MCF 10A (cell line): ENCODE data around the gene ZNF320. TPM values are rescaled to one million over a fixed set of nuclear protein-coding genes. Genes with fewer than 3 reads are reported as not detected.
"Not testable (repeated sequence)": the region's sequence is repeated elsewhere in the genome, so short reads cannot be mapped to it uniquely, and the experiment has no call there.

Experiments used
- BruUV-seq: library from RNA; stranded (reverse); fragments of 400-500 nt; replicated peaks from 2 replicates; lab custom pipeline; 2021; lab: Mats Ljungman, UMichigan
- CTCF ChIA-PET: fragments of 300-600 bp; sonication (Branson Sonifier 250); formaldehyde crosslinking; extraction: SDS; loops from one replicate; lab custom pipeline; 2021; ENCODE audit warnings: antibody characterized with exemption, inconsistent platforms; lab: Yijun Ruan, JAX
- POLR2A ChIA-PET: fragments of 300-600, 350-650 bp; sonication (Branson Sonifier 250); formaldehyde crosslinking; extraction: SDS; loops from one replicate; lab custom pipeline; 2020; ENCODE audit warnings: antibody characterized with exemption, inconsistent platforms; lab: Yijun Ruan, JAX
- DNase-seq: peaks from one replicate; pipeline ENCODE4 v3.0.0-alpha.2; 2018; ENCODE audit not compliant: unreplicated experiment
- H3K27ac Mint-ChIP-seq: one replicate; pipeline ENCODE4 v1.8.0; 2022; ENCODE audit warnings: mild to moderate bottlenecking, low read depth, mixed read lengths; ENCODE audit not compliant: unreplicated experiment
- H3K27me3 Mint-ChIP-seq: one replicate; pipeline ENCODE4 v1.8.0; 2022; ENCODE audit warnings: mixed read lengths; ENCODE audit not compliant: insufficient read depth, unreplicated experiment
- H3K36me3 Mint-ChIP-seq: one replicate; pipeline ENCODE4 v1.8.0; 2022; ENCODE audit warnings: mild to moderate bottlenecking, moderate library complexity, mixed read lengths; ENCODE audit not compliant: insufficient read depth, unreplicated experiment
- H3K4me1 Mint-ChIP-seq: one replicate; pipeline ENCODE4 v1.8.0; 2022; ENCODE audit warnings: mixed read lengths; ENCODE audit not compliant: insufficient read depth, unreplicated experiment
- H3K4me3 Mint-ChIP-seq: one replicate; pipeline ENCODE4 v1.8.0; 2022; ENCODE audit warnings: mild to moderate bottlenecking, moderate library complexity, mixed read lengths; ENCODE audit not compliant: unreplicated experiment
- H3K9me3 Mint-ChIP-seq: one replicate; pipeline ENCODE4 v1.8.0; 2022; ENCODE audit warnings: mixed read lengths; ENCODE audit not compliant: unreplicated experiment
- CTCF ChIP-seq: fragments of 200-600 bp; IDR thresholded peaks from one replicate; pipeline ENCODE4 v1.8.0; 2022; ENCODE audit warnings: antibody characterized with exemption, mild to moderate bottlenecking; ENCODE audit not compliant: unreplicated experiment
- intact Hi-C: fragments of 100-400 bp; cut with micrococcal nuclease; formaldehyde crosslinking; loops from 2 replicates; pipeline ENCODE4 v1.14.1; 2022
- total RNA-seq: library from RNA; stranded (reverse); gene quantifications from 2 replicates; pipeline ENCODE4 v1.2.3, GENCODE V29; 2022

Gene ZNF320
- total RNA-seq, 1 experiment from 2014 or later = 5.4 TPM

- intact Hi-C loops = loop anchor here (1.0 to 2.0 kb wide), 3 partner anchors 19 to 45 kb away; partner anchors contain the start of genes ZNF320, ZNF816 and ZNF888
- Mint-ChIP-seq H3K27me3 (no peaks in the 10 kb centered on the region), H3K4me1 (peaks cover 11% of the 10 kb centered on the region), H3K9me3 (peaks cover 7% of the 10 kb centered on the region), H3K4me3 (peak overlapping the region; percentile 80), H3K36me3 (no peaks in the 10 kb centered on the region), H3K27ac (peak overlapping the region; percentile 80)
- TSS peak; percentile 87 for BruUV-seq
- POLR2A ChIA-PET = interaction anchor here (0.8 kb wide), 1 partner anchor 160 kb away, joined by 5 read pairs; no protein-coding TSS in a partner anchor
- CTCF ChIA-PET = no interaction called here
- peak; percentile 28 for DNase-seq
- no peak for TF ChIP-seq CTCF
Measured at GRCh38 chr19:52941941-52942385, 44.5 kb upstream of the ZNF320 start.

- POLR2A ChIA-PET = interaction anchor here (0.8 to 1.7 kb wide), 3 partner anchors 17 to 161 kb away, joined by 3 to 10 read pairs (median 5); no protein-coding TSS in a partner anchor
- H3K9me3 Mint-ChIP-seq, DNase-seq, H3K36me3 Mint-ChIP-seq, BruUV-seq, intact Hi-C loops, H3K27me3 Mint-ChIP-seq: not testable (repeated sequence)
- peaks cover 11% of the 10 kb centered on the region for H3K4me1 Mint-ChIP-seq
- H3K4me3 Mint-ChIP-seq = peak overlapping the region; percentile 80
- CTCF ChIA-PET = interaction anchor here (1.0 kb wide), 1 partner anchor 84 kb away, joined by 5 read pairs; no protein-coding TSS in a partner anchor
- peak overlapping the region; percentile 80 for H3K27ac Mint-ChIP-seq
Measured at GRCh38 chr19:52941523-52941922, 44.1 kb upstream of the ZNF320 start.

GRCh38 chr19:52940905-52941304, 43.5 kb upstream of the ZNF320 start:
- H3K27me3 Mint-ChIP-seq, intact Hi-C loops, H3K9me3 Mint-ChIP-seq, DNase-seq, BruUV-seq, H3K36me3 Mint-ChIP-seq, H3K27ac Mint-ChIP-seq: not testable (repeated sequence)
- Mint-ChIP-seq H3K4me3 (peak overlapping the region; percentile 80), H3K4me1 (peaks cover 11% of the 10 kb centered on the region)
- POLR2A ChIA-PET = interaction anchor here (0.6 to 1.7 kb wide), 5 partner anchors 17 to 161 kb away, joined by 3 to 10 read pairs (median 5); no protein-coding TSS in a partner anchor
- CTCF ChIA-PET = interaction anchor here (0.6 to 1.0 kb wide), 2 partner anchors 85 to 172 kb away, joined by 3 to 5 read pairs; no protein-coding TSS in a partner anchor

GRCh38 chr19:52938761-52939160, 41.3 kb upstream of the ZNF320 start:
- Mint-ChIP-seq H3K27me3 (no peaks in the 10 kb centered on the region), H3K27ac (no peak overlapping the region), H3K4me1 (peaks cover 11% of the 10 kb centered on the region), H3K9me3 (no peaks in the 10 kb centered on the region), H3K36me3 (no peaks in the 10 kb centered on the region), H3K4me3 (no peak overlapping the region)
- intact Hi-C loops = no loop called here
- CTCF ChIA-PET = interaction anchor here (0.6 kb wide), 1 partner anchor 14 kb away, joined by 3 read pairs; no protein-coding TSS in a partner anchor
- no peak for TF ChIP-seq CTCF
- BruUV-seq = no TSS peak
- no peak for DNase-seq
- POLR2A ChIA-PET = no interaction called here

- intact Hi-C loops = no loop called here
- POLR2A ChIA-PET = no interaction called here
- no peak overlapping the region for H3K27ac Mint-ChIP-seq
- no peaks in the 10 kb centered on the region for H3K27me3 Mint-ChIP-seq
- peaks cover 10% of the 10 kb centered on the region for H3K4me1 Mint-ChIP-seq
- BruUV-seq = no TSS peak
- H3K4me3 Mint-ChIP-seq = no peak overlapping the region
- H3K9me3 Mint-ChIP-seq = peaks cover 9% of the 10 kb centered on the region
- peaks cover 6% of the 10 kb centered on the region for H3K36me3 Mint-ChIP-seq
- TF ChIP-seq CTCF = no peak
- no peak for DNase-seq
- CTCF ChIA-PET = no interaction called here
Measured at GRCh38 chr19:52936954-52937325, 39.5 kb upstream of the ZNF320 start.
